GM23338 (cell line): Measurements from ENCODE around the gene MRTFA. TPM values are rescaled to one million over a fixed set of nuclear protein-coding genes. Genes with fewer than 3 reads are reported as not detected.

Experiments used
- ATAC-seq: fragments of 200-7000 bp; cut with Tn5 transposase; 3 replicates; pipeline ENCODE4 v1.9.1; 2020
- DNase-seq: peaks from one replicate; pipeline ENCODE4 v3.0.0-alpha.2; 2015; ENCODE audit warnings: low spot score
- H2AFZ ChIP-seq: fragments of 200-600 bp; sonication (generic); 2 replicates; pipeline ENCODE4 v1.8.0; 2016; ENCODE audit warnings: antibody characterized with exemption, mild to moderate bottlenecking, moderate library complexity
- H3F3A ChIP-seq: fragments of 200-600 bp; sonication (generic); replicated peaks from 2 replicates; pipeline ENCODE4 v1.8.0; 2017; ENCODE audit warnings: antibody characterized with exemption, mixed run types, low read depth
- H3K27ac ChIP-seq: fragments of 200-600 bp; sonication (generic); 2 replicates; pipeline ENCODE4 v1.6.1; 2016; ENCODE audit warnings: low read depth
- H3K27me3 ChIP-seq: fragments of 200-600 bp; sonication (generic); 2 replicates; pipeline ENCODE4 v1.8.0; 2016; ENCODE audit warnings: mild to moderate bottlenecking, mixed run types, moderate library complexity; ENCODE audit not compliant: insufficient read depth
- H3K36me3 ChIP-seq: fragments of 200-600 bp; sonication (generic); 2 replicates; pipeline ENCODE4 v1.8.0; 2016; ENCODE audit warnings: mild to moderate bottlenecking; ENCODE audit not compliant: insufficient read depth
- H3K4me1 ChIP-seq: fragments of 200-600 bp; sonication (generic); 2 replicates; pipeline ENCODE4 v1.8.0; 2016; ENCODE audit warnings: mild to moderate bottlenecking, moderate library complexity; ENCODE audit not compliant: insufficient read depth
- H3K4me2 ChIP-seq: fragments of 200-600 bp; sonication (generic); 2 replicates; pipeline ENCODE4 v1.7.1; 2017; ENCODE audit warnings: mixed run types
- H3K4me3 ChIP-seq: fragments of 200-600 bp; sonication (generic); 2 replicates; pipeline ENCODE4 v1.6.1; 2016; ENCODE audit warnings: mixed run types
- H3K79me2 ChIP-seq: fragments of 200-600 bp; sonication (generic); replicated peaks from 2 replicates; pipeline ENCODE4 v1.8.0; 2017; ENCODE audit warnings: mild to moderate bottlenecking; ENCODE audit not compliant: insufficient read depth
- H3K9me2 ChIP-seq: fragments of 200-600 bp; sonication (generic); 2 replicates; pipeline ENCODE4 v1.8.0; 2017; ENCODE audit not compliant: insufficient read depth
- H4K20me1 ChIP-seq: fragments of 200-600 bp; sonication (generic); replicated peaks from 2 replicates; pipeline ENCODE4 v1.8.0; 2017; ENCODE audit warnings: mild to moderate bottlenecking; ENCODE audit not compliant: insufficient read depth
- H3K27ac Mint-ChIP-seq: 2 replicates; pipeline ENCODE4 v1.8.0; 2020; ENCODE audit warnings: inconsistent platforms, mild to moderate bottlenecking, moderate library complexity, mixed read lengths
- H3K27me3 Mint-ChIP-seq: 3 replicates; pipeline ENCODE4 v1.8.0; 2022; ENCODE audit warnings: low read depth, mild to moderate bottlenecking, moderate library complexity, mixed read lengths, inconsistent platforms; ENCODE audit not compliant: insufficient read depth, poor library complexity
- H3K36me3 Mint-ChIP-seq: 3 replicates; pipeline ENCODE4 v1.8.0; 2021; ENCODE audit warnings: low read depth, mild to moderate bottlenecking, inconsistent platforms, moderate library complexity, mixed read lengths
- H3K4me1 Mint-ChIP-seq: 3 replicates; pipeline ENCODE4 v1.8.0; 2020; ENCODE audit warnings: mild to moderate bottlenecking, inconsistent platforms, mixed read lengths
- H3K4me3 Mint-ChIP-seq: 3 replicates; pipeline ENCODE4 v1.8.0; 2021; ENCODE audit warnings: moderate library complexity, mild to moderate bottlenecking, inconsistent platforms, mixed read lengths
- H3K9me3 Mint-ChIP-seq: 3 replicates; pipeline ENCODE4 v1.8.0; 2020; ENCODE audit warnings: moderate library complexity, mild to moderate bottlenecking, inconsistent platforms, mixed read lengths
- ETS1 ChIP-seq: IDR thresholded peaks from 2 replicates; pipeline ENCODE4 v1.6.1; 2016; ENCODE audit warnings: antibody characterized with exemption
- EZH2 ChIP-seq: fragments of 200-600 bp; sonication (generic); IDR thresholded peaks from one replicate; pipeline ENCODE4 v1.8.0; 2017; ENCODE audit warnings: antibody characterized with exemption, mild to moderate bottlenecking, low read depth; ENCODE audit not compliant: unreplicated experiment
- JUNB ChIP-seq: IDR thresholded peaks from one replicate; pipeline ENCODE4 v1.6.1; 2016; ENCODE audit warnings: antibody characterized with exemption; ENCODE audit not compliant: unreplicated experiment
- NANOG ChIP-seq: IDR thresholded peaks from 2 replicates; pipeline ENCODE4 v1.6.1; 2016; ENCODE audit warnings: antibody characterized with exemption, borderline replicate concordance
- POLR2AphosphoS5 ChIP-seq: IDR thresholded peaks from 2 replicates; pipeline ENCODE4 v1.6.1; 2016; ENCODE audit warnings: antibody characterized with exemption, low read depth
- REST ChIP-seq: IDR thresholded peaks from one replicate; pipeline ENCODE4 v1.6.1; 2018; ENCODE audit warnings: antibody characterized with exemption; ENCODE audit not compliant: unreplicated experiment
- STAT1 ChIP-seq: IDR thresholded peaks from one replicate; pipeline ENCODE4 v1.6.1; 2016; ENCODE audit warnings: antibody characterized with exemption; ENCODE audit not compliant: unreplicated experiment
- ZNF462 ChIP-seq: fragments of 250-450 bp; sonication (Bioruptor Pico); IDR thresholded peaks from 2 replicates; pipeline ENCODE4 v1.5.0; 2020; ENCODE audit warnings: mild to moderate bottlenecking, moderate library complexity
- polyA plus RNA-seq: library from polyadenylated mRNA; unstranded; fragments of >200 nt; fragmentation: Nextera tagmentation; extraction: Ambion mirVana; gene quantifications from 2 replicates; pipeline ENCODE4 v1.2.1, GENCODE V29; 2016
- total RNA-seq: library from RNA; depleted of rRNA; stranded (reverse); fragments of >200 nt; shearing (Covaris generic); gene quantifications from 2 replicates; pipeline ENCODE4 v1.2.3, GENCODE V29; 2014

MRTFA gene
- total and polyA plus RNA-seq, 2 experiments from 2014 or later: 18.1 to 92.4 TPM

- no peaks in the 10 kb centered on the region for H3K27me3 ChIP-seq
- DNase-seq (no peak), ATAC-seq (no peak)
- no peak overlapping the region for H3K4me3 ChIP-seq
- no peaks in the 10 kb centered on the region; the same call in 2 of the 3 replicates for H3K36me3 Mint-ChIP-seq
- no peaks in the 10 kb centered on the region for H3K79me2 ChIP-seq
- no peak overlapping the region for H3K27ac Mint-ChIP-seq
- H3K9me3 Mint-ChIP-seq: no peaks in the 10 kb centered on the region
- TF ChIP-seq REST: no peak
- no peak for TF ChIP-seq STAT1
- TF ChIP-seq ETS1: no peak
- no peak overlapping the region for H3K27ac ChIP-seq
- no peak overlapping the region for H2AFZ ChIP-seq
- peaks cover 4% of the 10 kb centered on the region; the same call in 1 of the 3 replicates for H3K4me1 Mint-ChIP-seq
- H4K20me1 ChIP-seq: no peaks in the 10 kb centered on the region
- H3K4me2 ChIP-seq: no peak overlapping the region
- no peaks in the 10 kb centered on the region for H3K4me1 ChIP-seq
- no peak overlapping the region for H3K4me3 Mint-ChIP-seq
- no peaks in the 10 kb centered on the region for H3K9me2 ChIP-seq
- H3K36me3 ChIP-seq: no peaks in the 10 kb centered on the region
- peaks cover 2% of the 10 kb centered on the region for H3K27me3 Mint-ChIP-seq
- H3F3A ChIP-seq: 0 out of 2 replicates have a peak, but pooled peaks cover 2% of the 10 kb centered on the region
These were observed 28.8 kb upstream of the MRTFA start for GRCh38 chr22:40665312-40665711.

DNA sequence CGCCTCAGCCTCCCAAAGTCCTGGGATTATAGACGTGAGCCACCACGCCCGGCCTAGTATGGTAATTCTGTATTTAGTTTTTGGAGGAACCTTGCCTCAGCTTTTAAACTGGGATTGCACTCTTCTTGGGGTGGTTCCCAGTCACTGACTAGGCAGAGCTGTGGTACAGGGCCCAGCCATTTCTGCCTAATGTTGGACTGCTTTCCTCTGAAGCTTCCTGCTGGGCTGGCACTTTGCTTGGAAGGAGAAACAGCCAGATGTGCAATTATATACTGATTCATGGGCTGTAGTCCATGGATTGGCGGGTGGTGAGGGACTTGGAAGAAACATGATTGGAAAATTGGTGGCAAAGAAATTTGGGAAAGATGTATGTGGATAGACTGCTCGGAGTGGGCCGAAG lies 25.2 kb upstream of the MRTFA start:
- no peaks in the 10 kb centered on the region for H4K20me1 ChIP-seq
- H3K36me3 Mint-ChIP-seq: no peaks in the 10 kb centered on the region; the same call in 2 of the 3 replicates
- H3K79me2 ChIP-seq: no peaks in the 10 kb centered on the region
- no peak for DNase-seq
- H3K4me1 ChIP-seq: no peaks in the 10 kb centered on the region
- no peak for ATAC-seq
- H3K4me3 ChIP-seq: no peak overlapping the region
- no peak overlapping the region for H3K27ac Mint-ChIP-seq
- no peak overlapping the region for H2AFZ ChIP-seq
- no peaks in the 10 kb centered on the region for H3K36me3 ChIP-seq
- H3K4me2 ChIP-seq: no peak overlapping the region
- no peak overlapping the region for H3K27ac ChIP-seq
- H3K27me3 ChIP-seq: no peaks in the 10 kb centered on the region
- H3K4me1 Mint-ChIP-seq: no peaks in the 10 kb centered on the region; the same call in 2 of the 3 replicates
- H3K27me3 Mint-ChIP-seq: peaks cover 4% of the 10 kb centered on the region
- no peaks in the 10 kb centered on the region for H3F3A ChIP-seq
- no peaks in the 10 kb centered on the region for H3K9me2 ChIP-seq
- no peaks in the 10 kb centered on the region for H3K9me3 Mint-ChIP-seq
- H3K4me3 Mint-ChIP-seq: no peak overlapping the region
- TF ChIP-seq POLR2AphosphoS5 (no peak), NANOG (no peak), STAT1 (no peak), JUNB (no peak), EZH2 (no peak), ZNF462 (no peak)
